ENCODE data around the gene OTUB1. TPM values are rescaled to one million over a fixed set of nuclear protein-coding genes. Genes with fewer than 3 reads are reported as not detected.
"Not testable (repeated sequence)": the region's sequence is repeated elsewhere in the genome, so short reads cannot be mapped to it uniquely, and the experiment has no call there.

OTUB1 gene
- total RNA-seq, 2 experiments from 2014 or later: 69.5 to 72.2 TPM

DNA sequence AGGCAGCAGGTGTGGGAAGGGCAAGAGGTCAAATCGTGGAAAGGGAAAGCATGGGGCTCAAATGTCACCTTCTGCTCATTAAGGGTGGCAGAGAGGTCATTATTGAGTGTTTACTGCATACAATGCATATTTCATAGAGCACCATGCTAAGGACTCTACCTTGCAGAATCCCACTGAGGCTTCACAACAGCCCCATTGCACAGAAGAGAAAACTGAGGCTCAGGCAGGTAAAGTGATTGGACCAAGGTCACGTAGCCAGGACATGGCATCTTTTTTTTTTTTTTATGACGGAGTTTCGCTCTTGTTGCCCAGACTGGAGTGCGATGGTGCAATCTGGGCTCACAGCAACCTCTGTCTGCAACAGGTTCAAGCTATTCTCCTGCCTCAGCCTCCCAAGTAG, 57.3 kb downstream of the OTUB1 start:
- no peaks in the 10 kb centered on the region for H3K9me3 Mint-ChIP-seq
- POLR2A ChIA-PET: no interaction called here
- H3K36me3 Mint-ChIP-seq: no peaks in the 10 kb centered on the region
- H3K27me3 Mint-ChIP-seq: peaks cover 3% of the 10 kb centered on the region
- no peak for DNase-seq
- CTCF ChIA-PET: no interaction called here
- no peaks in the 10 kb centered on the region for H3K4me1 Mint-ChIP-seq (ENCODE audit: low read depth)
- no peak overlapping the region for H3K27ac Mint-ChIP-seq
- no peak overlapping the region for H3K4me3 Mint-ChIP-seq
- intact Hi-C loops (cut with micrococcal nuclease): no loop called here

DNA sequence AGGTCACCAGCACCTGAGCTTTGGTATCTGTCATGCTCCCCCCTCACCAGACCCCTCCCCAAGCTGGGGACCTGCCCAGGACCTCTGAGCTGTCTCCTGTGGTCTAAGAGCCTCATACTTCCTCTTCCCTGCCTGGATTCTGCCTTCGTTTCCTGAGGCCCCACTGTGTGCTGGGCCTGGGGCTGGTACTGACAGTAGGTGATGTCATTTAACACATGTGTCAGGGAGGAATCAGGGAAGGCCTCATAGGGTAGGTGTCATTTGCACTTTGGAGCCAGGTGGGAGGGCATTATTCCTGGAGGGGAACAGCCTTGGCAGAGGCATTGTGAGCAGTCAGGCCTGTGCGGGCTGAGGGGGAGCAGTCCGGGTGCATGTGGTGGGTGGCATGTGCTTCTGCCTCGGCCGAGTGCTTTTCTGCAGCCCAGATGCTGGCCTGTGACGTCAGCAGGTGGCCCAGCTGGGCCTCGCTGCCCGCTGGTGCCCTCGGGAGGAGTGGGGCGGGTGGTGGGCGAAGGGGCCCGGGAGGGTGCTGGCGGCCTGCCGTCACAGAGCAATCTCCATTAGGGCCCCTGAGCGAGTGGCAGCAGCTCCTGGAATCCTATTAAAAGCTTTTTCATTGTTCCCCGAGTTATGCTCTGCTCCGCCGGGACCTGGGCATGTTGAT, 58.6 kb downstream of the OTUB1 start:
- no peak overlapping the region for H3K4me3 Mint-ChIP-seq
- no peaks in the 10 kb centered on the region for H3K27me3 Mint-ChIP-seq
- H3K27ac Mint-ChIP-seq: no peak overlapping the region
- no peaks in the 10 kb centered on the region for H3K9me3 Mint-ChIP-seq
- H3K4me1 Mint-ChIP-seq (ENCODE audit: low read depth): no peaks in the 10 kb centered on the region
- intact Hi-C loops (cut with micrococcal nuclease): no loop called here
- POLR2A ChIA-PET: no interaction called here
- CTCF ChIA-PET: no interaction called here
- H3K36me3 Mint-ChIP-seq: no peaks in the 10 kb centered on the region
- no peak for DNase-seq

DNA sequence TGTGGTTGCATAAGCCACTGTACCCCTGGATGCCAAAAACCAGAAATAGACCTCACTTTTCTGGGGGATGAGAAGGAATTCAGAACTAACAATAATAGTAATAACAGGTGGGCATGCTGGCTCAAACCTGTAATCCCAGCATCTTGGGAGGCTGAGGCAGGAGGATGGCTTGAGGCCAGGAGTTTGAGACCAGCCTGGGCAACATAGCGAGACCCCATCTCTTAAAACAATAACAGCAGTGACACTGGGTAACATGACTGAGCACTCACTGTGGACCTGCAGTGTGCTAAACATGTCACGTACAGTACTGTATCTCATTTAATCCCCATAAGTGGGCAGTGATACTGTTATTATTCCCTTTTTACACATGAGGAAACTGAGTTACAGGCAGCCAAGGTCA, 59.5 kb downstream of the OTUB1 start:
- ChIA-PET POLR2A (no interaction called here), CTCF (no interaction called here)
- Mint-ChIP-seq H3K27ac (no peak overlapping the region), H3K4me1 (ENCODE audit: low read depth) (no peaks in the 10 kb centered on the region), H3K27me3 (no peaks in the 10 kb centered on the region), H3K36me3 (no peaks in the 10 kb centered on the region), H3K9me3 (no peaks in the 10 kb centered on the region), H3K4me3 (no peak overlapping the region)
- intact Hi-C loops (cut with micrococcal nuclease): no loop called here
- DNase-seq: no peak

DNA sequence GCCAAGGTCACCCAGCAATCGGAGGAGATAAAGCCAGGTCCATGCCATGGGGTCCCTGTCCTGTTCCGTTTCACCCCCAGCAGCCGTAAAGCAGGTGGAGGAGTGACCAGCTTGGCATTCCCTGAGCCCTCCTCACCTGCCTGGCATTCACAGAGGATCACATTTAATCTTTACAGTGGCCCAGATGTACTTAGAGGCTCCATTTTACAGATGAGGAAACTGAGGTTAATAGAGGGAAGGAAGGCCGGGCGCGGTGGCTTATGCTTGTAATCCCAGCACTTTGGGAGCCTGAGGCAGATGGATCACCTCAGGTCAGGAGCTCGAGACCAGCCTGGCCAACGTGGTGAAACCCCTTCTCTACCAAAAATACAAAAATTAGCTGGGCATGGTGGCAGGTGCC, 61.1 kb downstream of the OTUB1 start:
- H3K4me1 Mint-ChIP-seq (ENCODE audit: low read depth); H3K27ac Mint-ChIP-seq; H3K36me3 Mint-ChIP-seq; CTCF ChIA-PET; intact Hi-C loops (cut with micrococcal nuclease); DNase-seq; H3K27me3 Mint-ChIP-seq; H3K4me3 Mint-ChIP-seq; POLR2A ChIA-PET; H3K9me3 Mint-ChIP-seq: not testable (repeated sequence)

Other genes with a start within 250 kb of the OTUB1 start
- gene ZFTA, start 217.7 kb upstream of the OTUB1 start, total RNA-seq: 1 to 10 TPM; 1.3 to 1.5 TPM
- gene SPINDOC, start 173.0 kb upstream of the OTUB1 start, total RNA-seq: 10 to 100 TPM; 27.9 to 29.3 TPM
- gene MARK2, start 147.3 kb upstream of the OTUB1 start, total RNA-seq: 10 to 100 TPM; 20.0 to 29.0 TPM
- gene RCOR2, start 69.3 kb upstream of the OTUB1 start, total RNA-seq: under 1 TPM; 0.21 to 0.27 TPM
- gene NAA40, start 47.4 kb upstream of the OTUB1 start, total RNA-seq: 10 to 100 TPM; 15.4 to 17.3 TPM
- gene COX8A, start 11.8 kb upstream of the OTUB1 start, total RNA-seq: 100 to 1,000 TPM; 559 to 581 TPM
- under 1 TPM; 0.36 to 0.50 TPM for gene FLRT1, start 49.5 kb downstream of the OTUB1 start, total RNA-seq
- gene MACROD1, start 179.7 kb downstream of the OTUB1 start, total RNA-seq: 10 to 100 TPM; 24.5 to 31.0 TPM
- gene STIP1, start 199.7 kb downstream of the OTUB1 start, total RNA-seq: 100 to 1,000 TPM; 402 to 413 TPM
- gene FERMT3, start 220.3 kb downstream of the OTUB1 start, total RNA-seq: 100 to 1,000 TPM; 195 to 203 TPM
- gene TRPT1, start 239.7 kb downstream of the OTUB1 start, total RNA-seq: 10 to 100 TPM; 30.4 to 35.6 TPM
- 10 to 100 TPM; 69.8 to 79.8 TPM for gene NUDT22, start 239.8 kb downstream of the OTUB1 start, total RNA-seq
- gene DNAJC4, start 244.1 kb downstream of the OTUB1 start, total RNA-seq: 10 to 100 TPM; 22.5 to 26.2 TPM
- gene VEGFB, start 248.1 kb downstream of the OTUB1 start, total RNA-seq: 10 to 100 TPM; 78.9 to 82.1 TPM